DMS 273 (cell line): ENCODE data around the gene CCZ1B.
"Not testable (repeated sequence)": the region's sequence is repeated elsewhere in the genome, so short reads cannot be mapped to it uniquely, and the experiment has no call there.

Experiments used
- DNase-seq: peaks from one replicate; lab custom pipeline; 2025; ENCODE audit not compliant: unreplicated experiment; lab: John Stamatoyannopoulos, UW

CCZ1B gene

DNA sequence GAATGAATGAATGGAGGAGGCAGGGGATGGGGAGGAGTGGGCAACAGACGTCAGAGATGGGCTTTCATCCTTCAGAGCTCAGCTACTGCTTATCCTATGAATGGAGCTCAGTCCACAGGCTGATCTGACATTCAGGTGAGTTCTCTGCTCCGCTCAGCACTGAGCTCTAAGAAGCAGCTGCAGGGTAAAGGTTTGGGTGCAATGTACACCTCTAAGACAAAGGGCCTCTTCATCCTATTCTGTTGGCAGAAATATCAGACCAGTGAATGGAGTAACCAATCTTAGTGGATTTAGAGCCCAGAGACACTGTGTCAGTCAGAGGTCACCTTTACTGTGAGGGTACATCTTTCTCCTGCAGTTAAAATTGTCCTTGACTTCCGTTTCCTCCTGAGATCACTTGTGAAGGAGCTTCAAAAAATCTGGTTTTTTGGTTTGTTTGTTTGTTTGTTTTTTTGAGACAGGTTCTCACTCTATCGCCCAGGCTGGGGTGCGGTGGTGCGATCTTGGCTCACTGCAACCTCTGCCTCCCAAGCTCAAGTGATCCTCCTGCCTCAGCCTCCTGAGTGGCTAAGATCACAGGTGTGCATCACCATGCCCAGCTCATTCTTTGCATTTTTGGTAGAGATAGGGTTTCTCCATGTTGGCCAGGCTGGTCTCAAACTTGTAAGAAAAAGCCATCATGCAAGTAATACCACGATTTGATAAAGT lies 5.1 kb upstream of the CCZ1B start:
- no peak for DNase-seq

DNA sequence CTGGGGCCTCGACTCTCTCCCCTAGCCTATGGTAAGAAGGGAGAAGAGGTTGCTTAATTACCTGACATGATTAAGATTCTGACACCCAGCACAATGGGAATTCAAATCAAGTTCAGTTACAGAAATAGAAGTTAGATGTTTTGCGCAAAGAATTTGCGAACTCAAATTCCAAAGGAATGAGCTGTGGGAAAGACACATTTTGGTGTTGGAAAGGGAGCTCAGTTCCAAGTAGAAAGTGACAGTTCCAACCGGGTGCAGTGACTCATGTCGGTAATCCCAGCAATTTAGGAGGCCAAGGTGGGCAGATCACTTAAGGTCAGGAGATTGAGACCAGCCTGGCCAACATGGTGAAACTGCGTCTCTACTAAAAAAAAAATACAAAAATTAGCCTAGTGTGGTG lies 4.0 kb upstream of the CCZ1B start:
- DNase-seq: not testable (repeated sequence)

DNA sequence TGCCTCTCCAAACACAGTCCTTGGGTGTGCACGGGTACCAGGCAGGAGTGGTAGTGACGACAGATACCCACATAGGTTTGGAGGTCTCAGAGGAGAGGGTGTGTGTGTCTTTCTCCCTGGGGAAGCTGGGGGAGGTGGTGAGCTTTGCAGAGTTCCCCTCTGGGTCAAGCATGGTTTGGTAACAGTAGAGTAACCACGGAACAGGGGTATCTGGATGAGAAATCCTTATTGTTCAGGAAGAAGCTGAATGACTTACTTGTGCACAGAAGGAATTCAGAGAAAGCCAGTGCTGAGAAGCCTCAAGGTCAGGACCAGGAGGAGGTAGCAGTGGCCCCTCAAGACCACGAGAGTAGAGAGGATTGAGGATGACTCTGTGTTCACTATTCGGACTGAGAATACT lies 3.5 kb upstream of the CCZ1B start:
- DNase-seq: not testable (repeated sequence)

GRCh38 chr7:6827180-6827579 lies 1.1 kb upstream of the CCZ1B start:
- DNase-seq: not testable (repeated sequence)

GRCh38 chr7:6825236-6826125 lies 594 bp downstream of the CCZ1B start:
- not testable (repeated sequence) for DNase-seq

GRCh38 chr7:6821622-6822021 lies 4.5 kb downstream of the CCZ1B start:
- not testable (repeated sequence) for DNase-seq

DNA sequence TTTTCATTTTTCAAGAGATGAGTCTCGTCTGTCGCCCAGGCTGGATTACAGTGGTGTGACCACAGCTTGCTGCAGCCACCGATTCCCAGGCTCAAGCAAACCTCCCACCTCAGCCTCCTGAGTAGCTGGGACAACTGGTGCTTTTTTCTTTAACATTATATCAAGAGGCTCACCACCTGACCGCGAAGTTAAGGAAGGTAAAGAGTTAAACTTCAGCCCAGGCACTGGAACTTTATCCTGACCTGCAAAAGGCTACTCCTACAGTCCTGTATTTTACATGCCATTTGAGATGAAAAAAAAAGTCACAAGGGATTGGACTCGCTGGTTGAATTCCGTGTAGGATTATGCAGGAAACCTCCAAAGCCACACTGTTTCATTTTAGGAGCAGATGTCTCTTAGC lies 10.6 kb downstream of the CCZ1B start:
- DNase-seq: not testable (repeated sequence)

- not testable (repeated sequence) for DNase-seq
Measured at GRCh38 chr7:6813011-6813410, 13.1 kb downstream of the CCZ1B start.

GRCh38 chr7:6807959-6808358 lies 18.1 kb downstream of the CCZ1B start:
- not testable (repeated sequence) for DNase-seq

GRCh38 chr7:6807393-6807918 lies 18.6 kb downstream of the CCZ1B start:
- not testable (repeated sequence) for DNase-seq

DNA sequence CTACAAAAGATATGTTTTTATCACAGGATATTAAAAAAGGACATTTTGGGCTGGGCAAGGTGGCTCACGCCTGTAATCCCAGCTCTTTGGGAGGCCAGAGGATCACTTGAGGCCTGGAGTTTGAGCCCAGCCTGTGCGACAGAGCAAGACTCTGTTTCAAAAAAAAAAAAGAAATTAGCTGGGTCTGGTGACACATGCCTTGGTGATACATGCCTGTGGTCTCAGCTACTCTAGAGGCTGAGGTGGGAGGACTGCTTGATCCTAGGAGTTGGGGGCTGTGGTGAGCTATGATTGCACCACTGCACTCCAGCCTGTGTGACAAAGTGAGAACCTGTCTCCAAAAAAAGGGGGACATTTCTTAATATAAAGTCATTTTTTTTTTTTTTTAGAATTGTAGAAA lies 25.7 kb downstream of the CCZ1B start:
- DNase-seq: not testable (repeated sequence)

- DNase-seq: not testable (repeated sequence)
Measured at GRCh38 chr7:6799887-6800286, 26.2 kb downstream of the CCZ1B start.

- not testable (repeated sequence) for DNase-seq
Measured at GRCh38 chr7:6798047-6798446, 28.0 kb downstream of the CCZ1B start.

GRCh38 chr7:6797218-6797617 lies 28.9 kb downstream of the CCZ1B start:
- not testable (repeated sequence) for DNase-seq

- DNase-seq: not testable (repeated sequence)
Measured at GRCh38 chr7:6794276-6794675, 31.8 kb downstream of the CCZ1B start.

GRCh38 chr7:6792113-6792872 lies 33.8 kb downstream of the CCZ1B start:
- DNase-seq: not testable (repeated sequence)

- not testable (repeated sequence) for DNase-seq
Measured at GRCh38 chr7:6789353-6789752, 36.7 kb downstream of the CCZ1B start.

DNA sequence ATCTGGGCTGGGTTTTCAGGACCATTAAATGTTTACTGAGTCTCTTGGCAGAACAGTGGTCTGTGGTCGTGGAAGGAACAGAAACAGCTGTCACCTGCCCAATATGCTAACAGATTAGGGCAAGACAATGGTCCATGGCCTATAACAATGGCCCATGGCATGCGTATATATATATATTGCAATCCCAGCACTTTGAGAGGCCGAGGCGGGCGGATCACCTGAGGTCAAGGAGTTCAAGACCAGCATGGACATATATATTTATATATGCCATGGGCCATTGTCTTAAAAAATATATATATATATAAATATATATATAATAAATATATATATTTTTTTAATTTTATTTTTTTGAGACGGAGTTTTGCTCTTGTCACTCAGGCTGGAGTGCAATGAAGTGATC lies 44.5 kb downstream of the CCZ1B start:
- DNase-seq: not testable (repeated sequence)

GRCh38 chr7:6761186-6761585 lies 64.9 kb downstream of the CCZ1B start:
- not testable (repeated sequence) for DNase-seq

GRCh38 chr7:6753964-6754363 lies 72.1 kb downstream of the CCZ1B start, which contains the start of gene RSPH10B2:
Gene RSPH10B2, plus strand, starts transcription at chr7:6754103. Its CDS starts 3,575 bp downstream, at chr7:6757678.
- DNase-seq: not testable (repeated sequence)

GRCh38 chr7:6750173-6750572 lies 75.9 kb downstream of the CCZ1B start:
- DNase-seq: not testable (repeated sequence)
